Natural killer cell (primary cell): ENCODE data around the gene AKAP7. TPM values are rescaled to one million over a fixed set of nuclear protein-coding genes. Genes with fewer than 3 reads are reported as not detected.
A peak's percentile ranks its signal among the peaks of the same experiment; 100 is the strongest.

Source experiments
- ATAC-seq, 3 donors: fragments of 150-1000 bp in 2 of 3; fragments of 200-7000 bp in 1 of 3; cut with Tn5 transposase; 1 replicate in 1 of 3; 2 replicates in 2 of 3; pipeline ENCODE4 v1.10.0; 2021; ENCODE audit warnings: mild to moderate bottlenecking in 2 of 3, moderate library complexity in 2 of 3
- DNase-seq, 2 donors: peaks; one replicate each; pipeline versions ENCODE4 v3.0.0 to v3.0.0-alpha.2; 2013 to 2021; ENCODE audit warnings: mixed read lengths in 1 of 2
- H3K27ac ChIP-seq: one replicate; pipeline ENCODE4 v1.5.1; 2013; ENCODE audit warnings: mild to moderate bottlenecking, low read length
- H3K27me3 ChIP-seq: one replicate; pipeline ENCODE4 v1.6.1; 2013; ENCODE audit warnings: low read length; ENCODE audit not compliant: control insufficient read depth, insufficient read depth
- H3K36me3 ChIP-seq: one replicate; pipeline ENCODE4 v1.6.1; 2013; ENCODE audit warnings: low read length; ENCODE audit not compliant: control insufficient read depth, insufficient read depth
- H3K4me1 ChIP-seq: one replicate; pipeline ENCODE4 v1.6.1; 2013; ENCODE audit warnings: low read length; ENCODE audit not compliant: control insufficient read depth, insufficient read depth
- H3K4me3 ChIP-seq: one replicate; pipeline ENCODE4 v1.5.1; 2013; ENCODE audit warnings: low read length
- H3K9me3 ChIP-seq: one replicate; pipeline ENCODE4 v1.6.1; 2013; ENCODE audit warnings: low read length; ENCODE audit not compliant: control insufficient read depth, insufficient read depth
- H3K27ac Mint-ChIP-seq, 2 donors: one replicate each; pipeline ENCODE4 v1.8.0; 2022; ENCODE audit warnings: mild to moderate bottlenecking in 2 of 2, mixed read lengths in 2 of 2, moderate library complexity in 1 of 2
- H3K27me3 Mint-ChIP-seq, 2 donors: one replicate each; pipeline ENCODE4 v1.8.0; 2022; ENCODE audit warnings: low read depth in 2 of 2, mixed read lengths in 2 of 2
- H3K36me3 Mint-ChIP-seq: one replicate; pipeline ENCODE4 v1.8.0; 2022; ENCODE audit warnings: mixed read lengths
- H3K4me1 Mint-ChIP-seq, 2 donors: one replicate each; pipeline ENCODE4 v1.8.0; 2022; ENCODE audit warnings: mixed read lengths in 2 of 2
- H3K4me3 Mint-ChIP-seq: one replicate; pipeline ENCODE4 v1.8.0; 2022; ENCODE audit warnings: mild to moderate bottlenecking, moderate library complexity, mixed read lengths
- H3K9me3 Mint-ChIP-seq, 2 donors: one replicate each; pipeline ENCODE4 v1.8.0; 2022; ENCODE audit warnings: mixed read lengths in 2 of 2
- WGBS: methylation state at CpG from one replicate; pipeline ENCODE4 v1.1.7; 2013; ENCODE audit warnings: missing lambda C conversion rate; ENCODE audit not compliant: insufficient coverage; 5-methylcytosine and 5-hydroxymethylcytosine counted together
- intact Hi-C: fragments of 100-400 bp; cut with micrococcal nuclease; formaldehyde crosslinking; loops from one replicate; pipeline ENCODE4 v1.14.2; 2022
- total RNA-seq, 4 donors: library from RNA; stranded (reverse); fragments of 120-200 nt in 1 of 4; gene quantifications; one replicate each; pipeline versions ENCODE4 v1.2.3 to v1.2.4, GENCODE V29; 2013 to 2022
- TF ChIP-seq, protein P1 (sequence below): fragments of 200-600 bp; IDR thresholded peaks from one replicate; pipeline ENCODE4 v1.8.0; 2022; ENCODE audit warnings: antibody characterized with exemption

The AKAP7 gene
- total RNA-seq, 3 donors from 2014 or later (not counting 1 experiment from before 2014, with no cell fraction given) = 13.5 to 21.0 (median 14.7) TPM

DNA sequence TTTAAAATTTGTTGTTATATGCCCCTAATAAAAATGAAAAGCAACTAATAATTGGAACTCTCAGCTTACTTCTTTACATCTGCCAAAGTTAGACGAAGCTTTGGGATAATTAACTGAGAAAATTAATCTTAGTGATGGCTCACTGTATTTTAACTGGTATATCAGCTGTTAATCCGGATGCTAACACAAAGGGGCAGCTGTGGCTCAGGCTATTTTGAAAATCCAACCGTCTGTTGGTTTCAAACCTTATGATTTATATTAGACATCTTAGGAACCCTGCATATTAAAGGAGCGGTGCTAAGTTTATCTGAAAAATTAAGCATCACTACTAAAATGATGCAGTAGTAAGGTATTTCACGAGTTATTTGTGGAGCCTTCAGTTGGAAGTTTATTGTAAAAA, 96.6 kb downstream of the AKAP7 start:
- H3K9me3 Mint-ChIP-seq = no peaks in the 10 kb centered on the region
- H3K4me1 Mint-ChIP-seq = peaks cover 10 to 29% of the 10 kb centered on the region in 2 donors
- DNase-seq = no peak
- no peak overlapping the region for H3K4me3 ChIP-seq
- H3K36me3 ChIP-seq = no peaks in the 10 kb centered on the region
- H3K27ac Mint-ChIP-seq = no peak overlapping the region
- ATAC-seq = no peak
- no peaks in the 10 kb centered on the region for H3K36me3 Mint-ChIP-seq
- WGBS = 85% methylated on average over 3 of the region's 5 CpGs
- H3K27me3 ChIP-seq = no peaks in the 10 kb centered on the region
- no peaks in the 10 kb centered on the region for H3K4me1 ChIP-seq
- H3K27ac ChIP-seq = no peak overlapping the region
- TF ChIP-seq, protein P1, sequence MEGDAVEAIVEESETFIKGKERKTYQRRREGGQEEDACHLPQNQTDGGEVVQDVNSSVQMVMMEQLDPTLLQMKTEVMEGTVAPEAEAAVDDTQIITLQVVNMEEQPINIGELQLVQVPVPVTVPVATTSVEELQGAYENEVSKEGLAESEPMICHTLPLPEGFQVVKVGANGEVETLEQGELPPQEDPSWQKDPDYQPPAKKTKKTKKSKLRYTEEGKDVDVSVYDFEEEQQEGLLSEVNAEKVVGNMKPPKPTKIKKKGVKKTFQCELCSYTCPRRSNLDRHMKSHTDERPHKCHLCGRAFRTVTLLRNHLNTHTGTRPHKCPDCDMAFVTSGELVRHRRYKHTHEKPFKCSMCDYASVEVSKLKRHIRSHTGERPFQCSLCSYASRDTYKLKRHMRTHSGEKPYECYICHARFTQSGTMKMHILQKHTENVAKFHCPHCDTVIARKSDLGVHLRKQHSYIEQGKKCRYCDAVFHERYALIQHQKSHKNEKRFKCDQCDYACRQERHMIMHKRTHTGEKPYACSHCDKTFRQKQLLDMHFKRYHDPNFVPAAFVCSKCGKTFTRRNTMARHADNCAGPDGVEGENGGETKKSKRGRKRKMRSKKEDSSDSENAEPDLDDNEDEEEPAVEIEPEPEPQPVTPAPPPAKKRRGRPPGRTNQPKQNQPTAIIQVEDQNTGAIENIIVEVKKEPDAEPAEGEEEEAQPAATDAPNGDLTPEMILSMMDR = no peak
- intact Hi-C loops = no loop called here
- no peaks in the 10 kb centered on the region for H3K9me3 ChIP-seq
- no peak overlapping the region for H3K4me3 Mint-ChIP-seq
- no peaks in the 10 kb centered on the region for H3K27me3 Mint-ChIP-seq

GRCh38 chr6:131244942-131245341, 109.7 kb downstream of the AKAP7 start:
- Histone ChIP-seq H3K4me3 (no peak overlapping the region), H3K27ac (no peak overlapping the region)

DNA sequence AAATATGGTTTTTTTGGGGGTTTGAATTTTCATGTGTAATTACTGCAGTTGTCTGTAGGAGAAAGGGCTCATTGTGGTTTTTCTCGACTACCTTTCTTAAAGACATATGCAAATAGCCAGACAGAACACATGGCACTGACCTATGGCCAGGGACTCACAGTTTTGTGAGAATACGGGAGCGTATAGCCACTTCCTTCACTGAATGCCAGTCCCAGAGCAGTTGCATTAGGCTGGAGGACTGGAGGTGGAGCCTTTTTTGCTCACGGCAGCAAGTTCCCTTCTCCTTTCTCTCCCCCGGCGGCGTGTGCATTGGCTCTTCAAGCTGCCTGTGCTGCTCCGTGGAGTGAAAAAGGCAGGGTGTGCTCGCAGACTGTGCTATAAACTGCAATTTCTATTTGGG, 114.9 kb downstream of the AKAP7 start:
- Histone ChIP-seq H3K9me3 (no peaks in the 10 kb centered on the region), H3K4me3 (no peak overlapping the region), H3K27ac (no peak overlapping the region), H3K4me1 (peaks cover 5% of the 10 kb centered on the region), H3K36me3 (no peaks in the 10 kb centered on the region), H3K27me3 (no peaks in the 10 kb centered on the region)
- Mint-ChIP-seq H3K4me3 (peak overlapping the region; percentile 62), H3K9me3 (no peaks in the 10 kb centered on the region), H3K27ac (peak overlapping the region in 1 of 2 donors; percentile 77), H3K27me3 (no peaks in the 10 kb centered on the region), H3K36me3 (no peaks in the 10 kb centered on the region), H3K4me1 (peaks cover 33 to 40% of the 10 kb centered on the region in 2 donors)
- ATAC-seq (peak; percentile 57 to 66 (median 59)), DNase-seq (peak in 1 of 2 donors; percentile 38)
- intact Hi-C loops = no loop called here
- TF ChIP-seq, protein P1 = no peak
- WGBS = 17% methylated on average over 9 of the region's 9 CpGs

More at GRCh38 chr6:131244942-131245341, 109.7 kb downstream of the AKAP7 start:
- intact Hi-C loops = no loop called here
- Histone ChIP-seq H3K4me1 (no peaks in the 10 kb centered on the region), H3K36me3 (no peaks in the 10 kb centered on the region), H3K9me3 (no peaks in the 10 kb centered on the region), H3K27me3 (no peaks in the 10 kb centered on the region)
- no peaks in the 10 kb centered on the region for H3K36me3 Mint-ChIP-seq
- no peaks in the 10 kb centered on the region for H3K27me3 Mint-ChIP-seq
- ATAC-seq = no peak
- no peak for DNase-seq
- H3K4me3 Mint-ChIP-seq = no peak overlapping the region
- TF ChIP-seq, protein P1 = no peak
- 75% methylated on average over 4 of the region's 4 CpGs for WGBS
- peak overlapping the region in 1 of 2 donors; percentile 61 for H3K27ac Mint-ChIP-seq
- no peaks in the 10 kb centered on the region for H3K9me3 Mint-ChIP-seq
- peaks cover 25 to 35% of the 10 kb centered on the region in 2 donors for H3K4me1 Mint-ChIP-seq

DNA sequence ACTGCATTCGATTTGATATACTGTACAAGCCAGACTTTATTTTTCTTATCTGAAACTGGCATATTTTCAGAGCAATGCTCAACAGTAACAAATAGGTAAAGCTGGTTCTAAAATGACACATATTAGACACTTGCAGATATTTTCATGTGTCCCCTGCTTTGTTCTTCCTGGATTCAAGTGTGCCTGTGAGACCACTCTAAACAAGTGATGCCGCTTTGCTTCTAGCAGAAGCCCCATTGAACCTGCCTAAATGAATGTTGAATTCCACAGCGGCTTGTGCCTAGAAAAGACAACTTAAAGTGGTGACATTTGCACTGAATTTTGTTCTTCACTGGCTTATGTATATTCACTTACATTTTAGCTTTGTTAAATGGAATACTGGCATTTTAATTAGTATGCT, 115.7 kb downstream of the AKAP7 start:
- ATAC-seq (no peak), DNase-seq (no peak)
- H3K27ac ChIP-seq = no peak overlapping the region
- H3K9me3 Mint-ChIP-seq = no peaks in the 10 kb centered on the region
- H3K27me3 ChIP-seq = no peaks in the 10 kb centered on the region
- H3K4me3 Mint-ChIP-seq = peak overlapping the region; percentile 62
- H3K27ac Mint-ChIP-seq = peak overlapping the region in 1 of 2 donors; percentile 77
- TF ChIP-seq, protein P1 = no peak
- WGBS = 87% methylated on average over 3 of the region's 3 CpGs
- H3K27me3 Mint-ChIP-seq = no peaks in the 10 kb centered on the region
- H3K36me3 Mint-ChIP-seq = no peaks in the 10 kb centered on the region
- peaks cover 5% of the 10 kb centered on the region for H3K4me1 ChIP-seq
- H3K9me3 ChIP-seq = no peaks in the 10 kb centered on the region
- no peak overlapping the region for H3K4me3 ChIP-seq
- H3K36me3 ChIP-seq = no peaks in the 10 kb centered on the region
- peaks cover 37 to 43% of the 10 kb centered on the region in 2 donors for H3K4me1 Mint-ChIP-seq
- intact Hi-C loops = no loop called here
